VCaP (cell line): Measurements from ENCODE around the gene KIF5C.

Experiments
- H3K27ac ChIP-seq: fragments of 450-650 bp; 2 replicates; pipeline ENCODE4 v1.5.1; 2017
- CTCF ChIP-seq: fragments of 450-650 bp; conservative IDR thresholded peaks from 2 replicates; pipeline ENCODE4 v1.5.1; 2017; ENCODE audit warnings: mild to moderate bottlenecking, moderate library complexity

The KIF5C gene

GRCh38 chr2:148876202-148876594 is 1.2 kb downstream of the KIF5C start:
- TF ChIP-seq CTCF = no peak
- H3K27ac ChIP-seq = peak overlapping the region; percentile 97

GRCh38 chr2:148876595-148877402 is 1.8 kb downstream of the KIF5C start:
- no peak for TF ChIP-seq CTCF
- H3K27ac ChIP-seq = peak overlapping the region; percentile 97

GRCh38 chr2:148877403-148877740 is 2.3 kb downstream of the KIF5C start:
- H3K27ac ChIP-seq = peak overlapping the region; percentile 97
- TF ChIP-seq CTCF = no peak

GRCh38 chr2:148880636-148881035 is 5.6 kb downstream of the KIF5C start:
- H3K27ac ChIP-seq = peak overlapping the region; percentile 97; the same call in 1 of the 2 replicates
- no peak for TF ChIP-seq CTCF

GRCh38 chr2:148882051-148882450 is 7.0 kb downstream of the KIF5C start:
- H3K27ac ChIP-seq = no peak overlapping the region
- TF ChIP-seq CTCF = no peak

GRCh38 chr2:148885209-148885608 is 10.2 kb downstream of the KIF5C start:
- TF ChIP-seq CTCF = no peak

GRCh38 chr2:148885988-148886387 is 11.0 kb downstream of the KIF5C start:
- TF ChIP-seq CTCF = no peak
- H3K27ac ChIP-seq = peak overlapping the region; percentile 53

More at GRCh38 chr2:148885209-148885608, 10.2 kb downstream of the KIF5C start:
- peak overlapping the region; percentile 53 for H3K27ac ChIP-seq
